ENCODE results near the gene AMPD2.

Gene AMPD2

GRCh38 chr1:109619576-109620400 lies at the start of gene AMPD2, which contains the start of gene GNAT2:
TSS of gene AMPD2 (plus strand) at chr1:109619837. CDS start at chr1:109621176, 1,339 bp downstream.
TSS of gene GNAT2 (minus strand) at chr1:109619616. CDS start at chr1:109612870, 6,746 bp downstream.
- DNase-seq (ENCODE audit: low read depth in 2 of 2) = peak; percentile 56 to 71

GRCh38 chr1:109570414-109570813 lies 49.2 kb upstream of the AMPD2 start:
- no peak for DNase-seq (ENCODE audit: low read depth in 2 of 2)

- no peak for DNase-seq (ENCODE audit: low read depth in 2 of 2)
Measured at GRCh38 chr1:109573785-109574184, 45.9 kb upstream of the AMPD2 start.

- no peak for DNase-seq (ENCODE audit: low read depth in 2 of 2)
Measured at GRCh38 chr1:109578947-109579443, 40.6 kb upstream of the AMPD2 start.

GRCh38 chr1:109579491-109579890 lies 40.1 kb upstream of the AMPD2 start:
- DNase-seq (ENCODE audit: low read depth in 2 of 2) = no peak

- no peak for DNase-seq (ENCODE audit: low read depth in 2 of 2)
Measured at GRCh38 chr1:109582021-109582420, 37.6 kb upstream of the AMPD2 start.

- DNase-seq (ENCODE audit: low read depth in 2 of 2) = no peak
Measured at GRCh38 chr1:109584766-109585165, 34.9 kb upstream of the AMPD2 start.

GRCh38 chr1:109586055-109586454 lies 33.6 kb upstream of the AMPD2 start:
- DNase-seq (ENCODE audit: low read depth in 2 of 2) = no peak

GRCh38 chr1:109589177-109589576 lies 30.5 kb upstream of the AMPD2 start:
- no peak for DNase-seq (ENCODE audit: low read depth in 2 of 2)

GRCh38 chr1:109589679-109590078 lies 30.0 kb upstream of the AMPD2 start:
- no peak for DNase-seq (ENCODE audit: low read depth in 2 of 2)

GRCh38 chr1:109592916-109593315 lies 26.7 kb upstream of the AMPD2 start:
- DNase-seq (ENCODE audit: low read depth in 2 of 2) = no peak

GRCh38 chr1:109595531-109595930 lies 24.1 kb upstream of the AMPD2 start:
- DNase-seq (ENCODE audit: low read depth in 2 of 2) = no peak

GRCh38 chr1:109598156-109598555 lies 21.5 kb upstream of the AMPD2 start:
- no peak for DNase-seq (ENCODE audit: low read depth in 2 of 2)

GRCh38 chr1:109598655-109599054 lies 21.0 kb upstream of the AMPD2 start:
- no peak for DNase-seq (ENCODE audit: low read depth in 2 of 2)

GRCh38 chr1:109603229-109603628 lies 16.4 kb upstream of the AMPD2 start:
- DNase-seq (ENCODE audit: low read depth in 2 of 2) = no peak

- no peak for DNase-seq (ENCODE audit: low read depth in 2 of 2)
Measured at GRCh38 chr1:109605381-109605780, 14.3 kb upstream of the AMPD2 start.

GRCh38 chr1:109609881-109610280 lies 9.8 kb upstream of the AMPD2 start:
- DNase-seq (ENCODE audit: low read depth in 2 of 2) = no peak

GRCh38 chr1:109610609-109611307 lies 8.9 kb upstream of the AMPD2 start:
- DNase-seq (ENCODE audit: low read depth in 2 of 2) = no peak

GRCh38 chr1:109611308-109611990 lies 8.2 kb upstream of the AMPD2 start:
- DNase-seq (ENCODE audit: low read depth in 2 of 2) = no peak

GRCh38 chr1:109613361-109614147 lies 6.1 kb upstream of the AMPD2 start:
- DNase-seq (ENCODE audit: low read depth in 2 of 2) = no peak

GRCh38 chr1:109615879-109616278 lies 3.8 kb upstream of the AMPD2 start:
- no peak for DNase-seq (ENCODE audit: low read depth in 2 of 2)
